ENCODE data around the gene FAM111A.
A peak's percentile ranks its signal among the peaks of the same experiment; 100 is the strongest.

Gene FAM111A

GRCh38 chr11:59178402-59178801, 35.7 kb downstream of the FAM111A start:
- POLR2A ChIA-PET = no interaction called here
- TF ChIP-seq ZNF324 (tag by site-specific recombination; IDR thresholded peaks at IDR 0.05) (no peak), ZNF701 (tag by site-specific recombination; IDR thresholded peaks at IDR 0.05) (no peak), ZNF148 (tag by site-specific recombination; IDR thresholded peaks at IDR 0.05; ENCODE audit: borderline replicate concordance) (no peak), ZNF138 (tag by site-specific recombination; IDR thresholded peaks at IDR 0.05; ENCODE audit: borderline replicate concordance) (no peak), RBAK (tag by site-specific recombination; IDR thresholded peaks at IDR 0.05) (no peak), IKZF3 (tag by site-specific recombination; IDR thresholded peaks at IDR 0.05) (no peak), INSM2 (tag by site-specific recombination; IDR thresholded peaks at IDR 0.05) (no peak), ZNF549 (tag by site-specific recombination; IDR thresholded peaks at IDR 0.05) (no peak), MYNN (tag by site-specific recombination; IDR thresholded peaks at IDR 0.05; ENCODE audit: borderline replicate concordance) (no peak), AEBP2 (tag by site-specific recombination; IDR thresholded peaks at IDR 0.05; ENCODE audit: borderline replicate concordance) (no peak), ZNF621 (tag by site-specific recombination; IDR thresholded peaks at IDR 0.05) (no peak), ZNF768 (tag by site-specific recombination; IDR thresholded peaks at IDR 0.05) (no peak), PRDM1 (tag by site-specific recombination; IDR thresholded peaks at IDR 0.05) (no peak)
- CTCF ChIA-PET = interaction anchor here (0.7 to 2.1 kb wide), 2 partner anchors 8 to 502 kb away, joined by 3 to 8 read pairs; no protein-coding TSS in a partner anchor

GRCh38 chr11:59179121-59179520, 36.5 kb downstream of the FAM111A start:
- Histone ChIP-seq H3K4me3 (ENCODE audit: low read depth, low read length) (no peak overlapping the region), H3K9me3 (ENCODE audit: control insufficient read depth, insufficient read depth, low read depth, low read length) (no peaks in the 10 kb centered on the region)
- CTCF ChIA-PET = interaction anchor here (1.0 kb wide), 1 partner anchor 30 kb away, joined by 3 read pairs; no protein-coding TSS in a partner anchor

More at GRCh38 chr11:59178402-59178801, 35.7 kb downstream of the FAM111A start:
- Histone ChIP-seq H3K4me3 (ENCODE audit: low read depth, low read length) (no peak overlapping the region), H3K27ac (ENCODE audit: extremely low read depth, low read depth, low read length) (no peak overlapping the region), H3K9me3 (ENCODE audit: control insufficient read depth, insufficient read depth, low read depth, low read length) (no peaks in the 10 kb centered on the region), H3K4me1 (ENCODE audit: control insufficient read depth, insufficient read depth, low read length) (no peaks in the 10 kb centered on the region; the same call in 1 of the 2 replicates), H3K36me3 (ENCODE audit: control insufficient read depth in 2 of 2, insufficient read depth in 1 of 2, low read length in 2 of 2) (peaks cover 0 to 17% of the 10 kb centered on the region in 2 experiments; a peak in 1 of 3 replicates)

More at GRCh38 chr11:59179121-59179520, 36.5 kb downstream of the FAM111A start:
- TF ChIP-seq ZBTB49 (tag by site-specific recombination; IDR thresholded peaks at IDR 0.05; ENCODE audit: low read depth) (no peak), SETDB1 (IDR thresholded peaks at IDR 0.05; ENCODE audit: insufficient read length, low read length) (peak; percentile 4)
- Histone ChIP-seq H3K36me3 (ENCODE audit: control insufficient read depth in 2 of 2, insufficient read depth in 1 of 2, low read length in 2 of 2) (peaks cover 0 to 22% of the 10 kb centered on the region in 2 experiments; a peak in 1 of 3 replicates), H3K27ac (ENCODE audit: extremely low read depth, low read depth, low read length) (no peak overlapping the region), H3K4me1 (ENCODE audit: control insufficient read depth, insufficient read depth, low read length) (no peaks in the 10 kb centered on the region; the same call in 1 of the 2 replicates)
- POLR2A ChIA-PET = no interaction called here
